A673 (cell line): ENCODE measurements around the gene SMAD3. TPM values are rescaled to one million over a fixed set of nuclear protein-coding genes. Genes with fewer than 3 reads are reported as not detected.

Experiments
- BruUV-seq: library from RNA; stranded (reverse); fragments of 400-500 nt; replicated peaks from 2 replicates; lab custom pipeline; 2021; lab: Mats Ljungman, UMichigan
- CTCF ChIA-PET: fragments of 300-600 bp; sonication (Branson Sonifier 250); formaldehyde crosslinking; loops from one replicate; lab custom pipeline; 2022; ENCODE audit warnings: antibody characterized with exemption; lab: Charles Lee
- POLR2A ChIA-PET: fragments of 300-600 bp; sonication (Branson Sonifier 250); formaldehyde crosslinking; loops from one replicate; lab custom pipeline; 2022; ENCODE audit warnings: antibody characterized with exemption; ENCODE audit not compliant: low non-redundant PET; lab: Charles Lee
- DNase-seq: peaks from one replicate; pipeline ENCODE4 v3.0.0-alpha.2; 2015; ENCODE audit warnings: low spot score
- H3K27ac ChIP-seq: fragments of 200-600 bp; sonication (generic); 2 replicates; pipeline ENCODE4 v1.5.1; 2016; ENCODE audit warnings: mixed run types, low read depth, mild to moderate bottlenecking, mixed read lengths, antibody characterized with exemption, low read length; ENCODE audit not compliant: poor library complexity, severe bottlenecking
- H3K27me3 ChIP-seq: fragments of 200-600 bp; sonication (generic); replicated peaks from 2 replicates; pipeline ENCODE4 v1.6.1; 2017; ENCODE audit warnings: mixed run types, low read depth, mild to moderate bottlenecking, mixed read lengths, antibody characterized with exemption, low read length; ENCODE audit not compliant: insufficient read depth, poor library complexity
- H3K36me3 ChIP-seq: fragments of 200-600 bp; sonication (generic); 2 replicates; pipeline ENCODE4 v1.6.1; 2016; ENCODE audit warnings: mixed run types, mild to moderate bottlenecking, mixed read lengths, antibody characterized with exemption, low read length; ENCODE audit not compliant: insufficient read depth, poor library complexity, severe bottlenecking
- H3K4me1 ChIP-seq: fragments of 200-600 bp; sonication (generic); 2 replicates; pipeline ENCODE4 v1.6.1; 2017; ENCODE audit warnings: mixed run types, mild to moderate bottlenecking, mixed read lengths, antibody characterized with exemption, low read length; ENCODE audit not compliant: insufficient read depth, poor library complexity, severe bottlenecking
- H3K4me3 ChIP-seq: fragments of 200-600 bp; sonication (generic); 2 replicates; pipeline ENCODE4 v1.5.1; 2016; ENCODE audit warnings: low read depth, mixed run types, mild to moderate bottlenecking, mixed read lengths, low read length; ENCODE audit not compliant: poor library complexity, severe bottlenecking
- H3K9me3 ChIP-seq: fragments of 200-600 bp; sonication (generic); 2 replicates; pipeline ENCODE4 v1.6.1; 2016; ENCODE audit warnings: mixed run types, low read depth, mild to moderate bottlenecking, mixed read lengths, antibody characterized with exemption, low read length; ENCODE audit not compliant: poor library complexity, severe bottlenecking
- CTCF ChIP-seq: fragments of 300-800, 200-600 bp; sonication (generic); conservative IDR thresholded peaks from 2 replicates; pipeline ENCODE4 v1.5.1; 2017; ENCODE audit warnings: low read depth, mild to moderate bottlenecking, antibody characterized with exemption, low read length, moderate library complexity, mixed read lengths
- EZH2 ChIP-seq: fragments of 200-600 bp; sonication (generic); IDR thresholded peaks from 2 replicates; pipeline ENCODE4 v1.6.1; 2017; ENCODE audit warnings: borderline replicate concordance, low read depth, mild to moderate bottlenecking, mixed read lengths, antibody characterized with exemption, low read length; ENCODE audit not compliant: poor library complexity, severe bottlenecking
- intact Hi-C: fragments of 100-400 bp; cut with micrococcal nuclease; formaldehyde crosslinking; loops from one replicate; pipeline ENCODE4 v1.10.0; 2022; ENCODE audit not compliant: unreplicated experiment
- total RNA-seq: library from RNA; stranded (reverse); gene quantifications from 2 replicates; pipeline ENCODE4 v1.2.3, GENCODE V29; 2021

Gene SMAD3
- total RNA-seq, 1 experiment from 2014 or later: 31.0 TPM

GRCh38 chr15:67089217-67090193 lies 24.1 kb downstream of the SMAD3 start:
- ChIA-PET CTCF (no interaction called here), POLR2A (no interaction called here)
- Histone ChIP-seq H3K9me3 (no peaks in the 10 kb centered on the region), H3K36me3 (no peaks in the 10 kb centered on the region), H3K4me1 (peaks cover 48% of the 10 kb centered on the region), H3K27ac (no peak overlapping the region), H3K4me3 (no peak overlapping the region), H3K27me3 (no peaks in the 10 kb centered on the region)
- no peak for DNase-seq
- no peak for TF ChIP-seq CTCF
- intact Hi-C loops: no loop called here
- no TSS peak for BruUV-seq

- BruUV-seq: no TSS peak
- Histone ChIP-seq H3K4me3 (no peak overlapping the region), H3K4me1 (peaks cover 47% of the 10 kb centered on the region), H3K36me3 (no peaks in the 10 kb centered on the region), H3K27me3 (no peaks in the 10 kb centered on the region), H3K27ac (no peak overlapping the region), H3K9me3 (no peaks in the 10 kb centered on the region)
- TF ChIP-seq EZH2 (no peak), CTCF (no peak)
- ChIA-PET CTCF (no interaction called here), POLR2A (no interaction called here)
- intact Hi-C loops: no loop called here
- no peak for DNase-seq
Observed at GRCh38 chr15:67090297-67091070, 25.1 kb downstream of the SMAD3 start.

- no peak overlapping the region for H3K4me3 ChIP-seq
- intact Hi-C loops: no loop called here
Observed at GRCh38 chr15:67091071-67091979, 25.9 kb downstream of the SMAD3 start.

More at GRCh38 chr15:67091071-67091979, 25.9 kb downstream of the SMAD3 start:
- DNase-seq: no peak
- no peaks in the 10 kb centered on the region for H3K27me3 ChIP-seq
- H3K9me3 ChIP-seq: no peaks in the 10 kb centered on the region
- ChIA-PET CTCF (no interaction called here), POLR2A (no interaction called here)
- TF ChIP-seq EZH2: no peak
- TF ChIP-seq CTCF: no peak
- BruUV-seq: no TSS peak
- no peak overlapping the region for H3K27ac ChIP-seq
- H3K4me1 ChIP-seq: peaks cover 39% of the 10 kb centered on the region
- H3K36me3 ChIP-seq: no peaks in the 10 kb centered on the region
